SK-N-SH (cell line): ENCODE measurements around the gene ABHD16A. TPM values are rescaled to one million over a fixed set of nuclear protein-coding genes. Genes with fewer than 3 reads are reported as not detected.

Experiments used
- CTCF ChIA-PET: fragments of 300-600, 350-600 bp; formaldehyde crosslinking; extraction: SDS; loops from one replicate; lab custom pipeline; 2021; lab: Yijun Ruan, JAX
- POLR2A ChIA-PET: fragments of 350-600 bp; sonication (Branson Sonifier 250); formaldehyde crosslinking; extraction: SDS; loops from one replicate; lab custom pipeline; 2020; ENCODE audit warnings: antibody characterized with exemption, inconsistent platforms; lab: Yijun Ruan, JAX
- DNase-seq: peaks from one replicate; pipeline ENCODE4 v3.0.0; 2012
- H2AFZ ChIP-seq: fragments of 200-600 bp; sonication (generic); 2 replicates; pipeline ENCODE4 v1.8.1; 2016; ENCODE audit warnings: antibody characterized with exemption, mild to moderate bottlenecking, low read depth
- H3F3A ChIP-seq: fragments of 200-600 bp; sonication (generic); replicated peaks from 2 replicates; pipeline ENCODE3; 2016; ENCODE audit warnings: antibody characterized with exemption, mild to moderate bottlenecking; ENCODE audit not compliant: insufficient read depth
- H3K27ac ChIP-seq, 2 experiments: fragments of 200-500 bp in 1 of 2; fragments of 200-600 bp in 1 of 2; sonication (Bioruptor generic) in 1 of 2; sonication (generic), shearing (Covaris generic) in 1 of 2; 2 replicates each; pipeline versions ENCODE4 v1.5.1 to v1.6.1; 2014 to 2016; ENCODE audit warnings: low read depth in 2 of 2, inconsistent platforms in 1 of 2, low read length in 1 of 2, mild to moderate bottlenecking in 1 of 2, mixed read lengths in 1 of 2
- H3K27me3 ChIP-seq: fragments of 200-600 bp; sonication (generic), shearing (Covaris generic); 2 replicates; pipeline ENCODE4 v1.6.1; 2016; ENCODE audit warnings: mixed run types; ENCODE audit not compliant: insufficient read depth
- H3K36me3 ChIP-seq, 2 experiments: fragments of 200-500 bp in 1 of 2; fragments of 200-600 bp in 1 of 2; sonication (Bioruptor generic) in 1 of 2; sonication (generic) in 1 of 2; replicated peaks in 1 of 2; 2 replicates each; pipeline versions ENCODE3 to v1.5.1; 2014 to 2016; ENCODE audit warnings: low read length in 1 of 2, mild to moderate bottlenecking in 1 of 2; ENCODE audit not compliant: insufficient read depth in 2 of 2, control insufficient read depth in 1 of 2
- H3K4me1 ChIP-seq, 2 experiments: fragments of 200-500 bp in 1 of 2; fragments of 200-600 bp in 1 of 2; sonication (Bioruptor generic) in 1 of 2; sonication (generic), shearing (Covaris generic) in 1 of 2; 2 replicates each; pipeline versions ENCODE4 v1.5.1 to v1.6.1; 2014 to 2016; ENCODE audit warnings: low read depth in 1 of 2, low read length in 1 of 2, mixed run types in 1 of 2; ENCODE audit not compliant: insufficient read depth in 2 of 2, control insufficient read depth in 1 of 2
- H3K4me2 ChIP-seq: fragments of 200-600 bp; sonication (generic), shearing (Covaris generic); 2 replicates; pipeline ENCODE4 v1.6.1; 2017; ENCODE audit warnings: mixed run types
- H3K4me3 ChIP-seq, 2 experiments: fragments of 200-500 bp in 1 of 2; fragments of 200-600 bp in 1 of 2; sonication (Bioruptor generic) in 1 of 2; sonication (generic), shearing (Covaris generic) in 1 of 2; 2 replicates each; pipeline versions ENCODE4 v1.5.1 to v1.8.1; 2014 to 2016; ENCODE audit warnings: low read depth in 2 of 2, inconsistent platforms in 1 of 2, low read length in 1 of 2, mild to moderate bottlenecking in 1 of 2, mixed read lengths in 1 of 2, moderate library complexity in 1 of 2
- H3K79me2 ChIP-seq: fragments of 200-600 bp; sonication (generic); 2 replicates; pipeline ENCODE4 v1.8.1; 2017; ENCODE audit warnings: mild to moderate bottlenecking; ENCODE audit not compliant: insufficient read depth
- H3K9ac ChIP-seq: fragments of 200-600 bp; sonication (generic); 2 replicates; pipeline ENCODE4 v1.6.1; 2017; ENCODE audit warnings: mixed run types
- H3K9me2 ChIP-seq: fragments of 200-600 bp; sonication (generic); 2 replicates; pipeline ENCODE4 v1.6.1; 2017; ENCODE audit warnings: mixed run types
- H3K9me3 ChIP-seq: fragments of 200-600 bp; sonication (generic); 2 replicates; pipeline ENCODE4 v1.6.1; 2017; ENCODE audit warnings: mixed run types, mild to moderate bottlenecking, moderate library complexity
- H4K20me1 ChIP-seq: fragments of 200-600 bp; sonication (generic); 2 replicates; pipeline ENCODE4 v1.6.1; 2017; ENCODE audit warnings: mild to moderate bottlenecking, mixed run types; ENCODE audit not compliant: insufficient read depth
- EP300 ChIP-seq, 2 experiments: IDR thresholded peaks; 2 replicates each; pipeline versions ENCODE4 v1.4.0 to v1.6.1; 2012; ENCODE audit warnings: borderline replicate concordance in 1 of 2, low read depth in 1 of 2, low read length in 1 of 2
- EZH2phosphoT487 ChIP-seq: fragments of 200-600 bp; sonication (generic); IDR thresholded peaks from 2 replicates; pipeline ENCODE4 v1.6.1; 2017; ENCODE audit warnings: low read depth, mixed run types, mild to moderate bottlenecking, antibody characterized with exemption, moderate library complexity, borderline replicate concordance
- FOSL2 ChIP-seq: IDR thresholded peaks from 2 replicates; pipeline ENCODE4 v1.4.0; 2012; ENCODE audit warnings: low read depth, mild to moderate bottlenecking, moderate library complexity, borderline replicate concordance
- GABPA ChIP-seq: IDR thresholded peaks from 2 replicates; pipeline ENCODE4 v1.4.0; 2012; ENCODE audit warnings: low read depth, mild to moderate bottlenecking
- IRF3 ChIP-seq: fragments of 150-350 bp; IDR thresholded peaks from 2 replicates; pipeline ENCODE4 v1.6.1; 2016; ENCODE audit warnings: mild to moderate bottlenecking, low read depth, low read length
- MAX ChIP-seq: IDR thresholded peaks from 2 replicates; pipeline ENCODE4 v1.4.0; 2012; ENCODE audit warnings: low read depth
- MXI1 ChIP-seq: IDR thresholded peaks from 2 replicates; pipeline ENCODE4 v1.6.1; 2012; ENCODE audit warnings: mild to moderate bottlenecking, low read depth, low read length, improper control_type of control experiment
- RAD21 ChIP-seq: IDR thresholded peaks from 2 replicates; pipeline ENCODE4 v1.6.1; 2012; ENCODE audit warnings: mild to moderate bottlenecking, low read length
- RCOR1 ChIP-seq: fragments of 150-350 bp; IDR thresholded peaks from 2 replicates; pipeline ENCODE4 v1.6.1; 2017; ENCODE audit warnings: antibody characterized with exemption, low read length
- RFX5 ChIP-seq: IDR thresholded peaks from 2 replicates; pipeline ENCODE4 v1.6.1; 2012; ENCODE audit warnings: mild to moderate bottlenecking, improper control_type of control experiment, low read length
- RXRA ChIP-seq: IDR thresholded peaks from 2 replicates; pipeline ENCODE4 v1.4.0; 2012; ENCODE audit warnings: low read depth, mild to moderate bottlenecking, borderline replicate concordance
- TAF1 ChIP-seq: IDR thresholded peaks from 2 replicates; pipeline ENCODE4 v1.6.1; 2012; ENCODE audit warnings: low read depth, mild to moderate bottlenecking, low read length, moderate library complexity, borderline replicate concordance
- TEAD4 ChIP-seq: IDR thresholded peaks from 2 replicates; pipeline ENCODE4 v1.4.0; 2012; ENCODE audit warnings: mild to moderate bottlenecking, borderline replicate concordance; ENCODE audit not compliant: insufficient read depth
- USF1 ChIP-seq: IDR thresholded peaks from 2 replicates; pipeline ENCODE4 v1.4.0; 2012; ENCODE audit warnings: low read depth, borderline replicate concordance
- ZBTB33 ChIP-seq: IDR thresholded peaks from 2 replicates; pipeline ENCODE4 v1.4.0; 2012; ENCODE audit warnings: low read depth, borderline replicate concordance
- WGBS: methylation state at CpG from one replicate; pipeline ENCODE4 v1.1.6; 2017; ENCODE audit warnings: low lambda C conversion rate; 5-methylcytosine and 5-hydroxymethylcytosine counted together
- polyA plus RNA-seq, 3 experiments: library from polyadenylated mRNA; depleted of rRNA; stranded (reverse); fragments of >200 nt; gene quantifications; 2 replicates each; pipeline ENCODE4 v1.2.3, GENCODE V29; 2012
- TF ChIP-seq, protein P1 (sequence below): fragments of 150-350 bp; IDR thresholded peaks from 2 replicates; pipeline ENCODE4 v1.6.1; 2017; ENCODE audit warnings: antibody characterized with exemption, low read length, low read depth, borderline replicate concordance
- TF ChIP-seq, protein P2 (sequence below): IDR thresholded peaks from 2 replicates; pipeline ENCODE4 v1.6.1; 2012; ENCODE audit warnings: mild to moderate bottlenecking, low read depth, low read length, moderate library complexity

Gene ABHD16A
- polyA plus RNA-seq, 1 of the 3 experiments (the other 2 are of a cell fraction), result 49.3 TPM

DNA sequence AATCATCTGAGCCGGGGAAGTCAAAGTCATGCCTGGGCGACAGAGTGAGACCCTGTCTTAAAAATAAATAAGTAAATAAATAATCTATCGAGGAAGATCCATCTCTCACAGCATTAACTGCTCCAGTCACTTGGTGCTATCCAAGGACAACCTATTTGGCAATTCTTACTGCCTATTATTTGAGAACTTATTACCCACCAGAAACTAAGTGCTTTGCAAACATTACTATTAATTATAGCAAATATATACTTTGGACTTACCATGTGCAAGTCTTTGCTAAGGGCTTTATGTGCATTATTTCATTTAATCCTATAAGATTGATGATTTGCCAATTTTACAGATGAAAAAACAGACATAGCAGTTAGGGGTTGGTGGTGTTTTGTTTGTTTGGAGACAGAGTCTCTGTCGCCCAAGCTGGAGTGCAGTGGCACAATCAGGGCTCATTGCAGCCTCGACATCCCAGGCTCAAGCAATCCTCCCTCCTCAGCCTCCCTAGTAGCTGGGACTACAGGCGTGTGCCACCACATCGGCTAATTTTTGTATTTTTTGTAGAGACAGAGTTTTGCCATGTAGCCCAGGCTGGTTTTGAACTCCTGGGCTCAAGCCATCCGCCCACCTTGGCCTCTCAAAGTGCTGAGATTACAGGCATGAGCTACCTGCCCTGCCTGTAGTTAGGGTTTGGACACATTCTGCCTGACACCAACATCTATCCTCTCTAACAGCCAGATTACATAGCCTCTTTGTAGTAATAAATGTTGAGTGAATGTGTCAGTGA lies 48.4 kb downstream of the ABHD16A start (continued):
- TF ChIP-seq USF1 (no peak), EZH2phosphoT487 (no peak), RXRA (no peak), MXI1 (no peak), MAX (no peak), IRF3 (no peak)

GRCh38 chr6:31652925-31653724 lies 50.0 kb downstream of the ABHD16A start:
- 9% methylated on average over 36 of the region's 37 CpGs for WGBS
- H3K27me3 ChIP-seq, result no peaks in the 10 kb centered on the region
- peak overlapping the region; percentile 64 to 69 for H3K4me3 ChIP-seq
- H3K9me3 ChIP-seq, result no peaks in the 10 kb centered on the region
- no peaks in the 10 kb centered on the region for H3K9me2 ChIP-seq
- H3F3A ChIP-seq, result peaks cover 24% of the 10 kb centered on the region
- peak overlapping the region; percentile 61; the same call in 1 of the 2 replicates for H2AFZ ChIP-seq
- peaks cover 81% of the 10 kb centered on the region for H3K79me2 ChIP-seq
- H3K27ac ChIP-seq, result peak overlapping the region; percentile 96 to 99
- POLR2A ChIA-PET, result interaction anchor here (0.7 to 2.8 kb wide), 10 partner anchors 8 to 162 kb away, joined by 3 to 20 read pairs (median 6); partner anchors contain the start of genes C6orf47, CSNK2B, DDX39B and GPANK1
- no peaks in the 10 kb centered on the region for H4K20me1 ChIP-seq
- peak overlapping the region; percentile 94 for H3K9ac ChIP-seq
- CTCF ChIA-PET, result interaction anchor here (0.8 to 2.5 kb wide), 9 partner anchors 8 to 142 kb away, joined by 3 to 10 read pairs (median 5); partner anchors contain the start of genes C6orf47, CSNK2B, GPANK1 and LY6G5C
- H3K36me3 ChIP-seq, result peaks cover 20 to 24% of the 10 kb centered on the region in 2 experiments
- DNase-seq, result peak; percentile 87
- peak overlapping the region; percentile 81 for H3K4me2 ChIP-seq
- H3K4me1 ChIP-seq, result peaks cover 7 to 11% of the 10 kb centered on the region in 2 experiments; a peak in 3 of 4 replicates
- TF ChIP-seq FOSL2, result no peak
- 0 out of 2 replicates have a peak, but pooled peaks have one; percentile 4 for TF ChIP-seq RCOR1
- peak; percentile 69 for TF ChIP-seq TAF1
- TF ChIP-seq ZBTB33, result no peak
- TF ChIP-seq RAD21, result peak; percentile 5; the same call in 1 of the 2 replicates
- no peak for TF ChIP-seq RFX5
- TF ChIP-seq GABPA, result peak; percentile 54
- no peak for TF ChIP-seq EP300 (IDR thresholded peaks at IDR 0.05; ENCODE audit: borderline replicate concordance in 1 of 2, low read depth in 1 of 2, low read length in 1 of 2)
- TF ChIP-seq RXRA, result peak; percentile 58; the same call in 1 of the 2 replicates
- TF ChIP-seq, protein P1, sequence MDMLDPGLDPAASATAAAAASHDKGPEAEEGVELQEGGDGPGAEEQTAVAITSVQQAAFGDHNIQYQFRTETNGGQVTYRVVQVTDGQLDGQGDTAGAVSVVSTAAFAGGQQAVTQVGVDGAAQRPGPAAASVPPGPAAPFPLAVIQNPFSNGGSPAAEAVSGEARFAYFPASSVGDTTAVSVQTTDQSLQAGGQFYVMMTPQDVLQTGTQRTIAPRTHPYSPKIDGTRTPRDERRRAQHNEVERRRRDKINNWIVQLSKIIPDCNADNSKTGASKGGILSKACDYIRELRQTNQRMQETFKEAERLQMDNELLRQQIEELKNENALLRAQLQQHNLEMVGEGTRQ, result no peak
- TF ChIP-seq, protein P2, sequence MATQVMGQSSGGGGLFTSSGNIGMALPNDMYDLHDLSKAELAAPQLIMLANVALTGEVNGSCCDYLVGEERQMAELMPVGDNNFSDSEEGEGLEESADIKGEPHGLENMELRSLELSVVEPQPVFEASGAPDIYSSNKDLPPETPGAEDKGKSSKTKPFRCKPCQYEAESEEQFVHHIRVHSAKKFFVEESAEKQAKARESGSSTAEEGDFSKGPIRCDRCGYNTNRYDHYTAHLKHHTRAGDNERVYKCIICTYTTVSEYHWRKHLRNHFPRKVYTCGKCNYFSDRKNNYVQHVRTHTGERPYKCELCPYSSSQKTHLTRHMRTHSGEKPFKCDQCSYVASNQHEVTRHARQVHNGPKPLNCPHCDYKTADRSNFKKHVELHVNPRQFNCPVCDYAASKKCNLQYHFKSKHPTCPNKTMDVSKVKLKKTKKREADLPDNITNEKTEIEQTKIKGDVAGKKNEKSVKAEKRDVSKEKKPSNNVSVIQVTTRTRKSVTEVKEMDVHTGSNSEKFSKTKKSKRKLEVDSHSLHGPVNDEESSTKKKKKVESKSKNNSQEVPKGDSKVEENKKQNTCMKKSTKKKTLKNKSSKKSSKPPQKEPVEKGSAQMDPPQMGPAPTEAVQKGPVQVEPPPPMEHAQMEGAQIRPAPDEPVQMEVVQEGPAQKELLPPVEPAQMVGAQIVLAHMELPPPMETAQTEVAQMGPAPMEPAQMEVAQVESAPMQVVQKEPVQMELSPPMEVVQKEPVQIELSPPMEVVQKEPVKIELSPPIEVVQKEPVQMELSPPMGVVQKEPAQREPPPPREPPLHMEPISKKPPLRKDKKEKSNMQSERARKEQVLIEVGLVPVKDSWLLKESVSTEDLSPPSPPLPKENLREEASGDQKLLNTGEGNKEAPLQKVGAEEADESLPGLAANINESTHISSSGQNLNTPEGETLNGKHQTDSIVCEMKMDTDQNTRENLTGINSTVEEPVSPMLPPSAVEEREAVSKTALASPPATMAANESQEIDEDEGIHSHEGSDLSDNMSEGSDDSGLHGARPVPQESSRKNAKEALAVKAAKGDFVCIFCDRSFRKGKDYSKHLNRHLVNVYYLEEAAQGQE, result peak; percentile 28; the same call in 1 of the 2 replicates
- TF ChIP-seq TEAD4, result no peak
